Activated CD4-positive, alpha-beta T cell treated with anti-CD3 and anti-CD28 coated beads, Interleukin-2, amount 50 U/mL, for 16 hours (primary cell): ENCODE results near the gene GINS1.

Experiments
- DNase-seq: peaks from one replicate; pipeline ENCODE4 v3.0.0-alpha.2; 2020

The GINS1 gene

DNA sequence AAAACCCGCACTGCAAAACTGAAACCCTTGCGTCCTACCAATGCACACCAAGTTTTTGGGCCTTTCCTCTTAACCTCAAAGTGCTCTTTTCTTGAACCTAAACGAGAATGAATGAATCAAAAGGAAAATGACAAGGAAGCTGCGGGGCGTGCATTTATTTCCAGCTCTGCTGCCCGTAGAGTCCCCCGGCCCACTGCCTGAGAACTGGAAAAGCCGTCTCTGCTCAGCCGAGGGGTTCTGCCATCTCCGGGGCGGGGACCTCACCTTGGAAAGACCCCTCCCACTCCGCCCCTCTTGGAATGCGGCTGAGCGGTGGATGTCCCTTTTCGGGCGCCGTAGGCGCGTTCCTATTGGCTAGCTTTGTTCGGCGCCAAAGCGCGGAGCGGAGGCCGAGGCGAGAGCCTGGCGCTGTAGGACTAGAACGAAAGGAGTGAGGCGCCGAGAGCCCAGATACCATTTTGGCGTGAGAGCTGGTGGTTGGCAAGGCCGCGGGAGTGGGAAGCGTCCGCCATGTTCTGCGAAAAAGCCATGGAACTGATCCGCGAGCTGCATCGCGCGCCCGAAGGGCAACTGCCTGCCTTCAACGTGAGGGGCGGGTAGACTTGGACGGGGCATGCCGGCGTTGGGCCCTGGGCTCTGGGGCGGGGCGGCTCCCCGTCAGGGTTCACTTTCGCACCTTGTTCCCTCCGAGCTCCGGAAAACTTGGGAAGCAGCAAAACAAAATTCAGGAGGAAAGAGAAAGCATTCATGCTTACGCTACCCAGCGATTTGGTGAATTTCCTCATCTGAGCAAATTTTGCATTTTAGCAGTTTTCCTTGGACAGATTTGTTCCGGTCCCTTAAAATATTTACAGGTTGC, at the start of gene GINS1:
TSS of gene GINS1 (plus strand) at position 363 of the 859 bp plus-strand sequence. CDS start at position 511, 148 bp downstream.
- DNase-seq: peak; percentile 94

DNA sequence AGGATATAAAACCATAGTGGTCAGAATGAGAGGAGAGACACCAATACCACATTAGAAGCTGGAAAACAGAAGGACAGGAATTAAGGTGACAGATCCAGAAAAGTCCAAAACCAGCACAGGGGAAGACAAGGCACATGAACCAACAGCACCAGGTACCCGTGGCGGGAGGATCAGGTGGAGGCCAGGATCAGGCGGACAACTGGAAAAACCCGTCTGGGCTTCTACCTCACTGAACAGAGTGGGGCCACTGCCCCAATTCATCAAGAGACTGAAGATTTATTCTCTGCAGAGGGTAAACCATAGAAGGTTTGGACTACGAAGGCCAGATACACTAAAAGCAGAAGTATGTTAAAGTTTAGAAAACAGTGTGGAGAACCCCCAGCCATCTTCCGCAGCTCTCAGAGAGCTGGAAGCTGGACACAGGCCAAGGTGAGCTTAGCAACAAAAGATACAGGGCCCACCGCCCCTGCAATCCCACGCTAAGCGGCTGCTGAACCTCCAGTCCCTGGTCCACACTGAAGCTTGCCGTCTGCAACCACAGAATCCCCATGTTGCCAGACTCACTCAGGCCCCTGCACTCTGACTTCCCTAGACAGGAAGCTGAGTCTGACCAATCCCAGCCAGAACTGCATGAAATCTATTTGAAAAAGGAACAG, 46.7 kb upstream of the GINS1 start:
- no peak for DNase-seq

DNA sequence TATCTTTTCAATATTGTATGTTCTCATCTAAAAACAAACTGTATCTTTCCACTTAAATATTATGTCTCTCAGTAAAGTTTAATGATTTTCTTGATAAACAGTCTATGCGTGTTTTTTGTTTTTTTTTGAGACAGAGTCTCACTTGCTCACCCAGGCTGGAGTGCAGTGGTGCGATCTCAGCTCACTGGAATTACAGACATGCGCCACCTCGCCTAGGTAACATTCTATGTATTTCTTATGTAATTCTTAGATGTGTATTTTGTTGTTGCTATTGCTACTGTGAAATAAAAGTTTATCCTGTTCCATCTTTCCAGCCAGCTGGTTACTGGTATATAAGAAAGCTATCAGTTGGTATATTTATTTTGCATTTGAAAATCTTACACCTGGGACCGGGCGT, 46.2 kb upstream of the GINS1 start:
- DNase-seq: no peak

DNA sequence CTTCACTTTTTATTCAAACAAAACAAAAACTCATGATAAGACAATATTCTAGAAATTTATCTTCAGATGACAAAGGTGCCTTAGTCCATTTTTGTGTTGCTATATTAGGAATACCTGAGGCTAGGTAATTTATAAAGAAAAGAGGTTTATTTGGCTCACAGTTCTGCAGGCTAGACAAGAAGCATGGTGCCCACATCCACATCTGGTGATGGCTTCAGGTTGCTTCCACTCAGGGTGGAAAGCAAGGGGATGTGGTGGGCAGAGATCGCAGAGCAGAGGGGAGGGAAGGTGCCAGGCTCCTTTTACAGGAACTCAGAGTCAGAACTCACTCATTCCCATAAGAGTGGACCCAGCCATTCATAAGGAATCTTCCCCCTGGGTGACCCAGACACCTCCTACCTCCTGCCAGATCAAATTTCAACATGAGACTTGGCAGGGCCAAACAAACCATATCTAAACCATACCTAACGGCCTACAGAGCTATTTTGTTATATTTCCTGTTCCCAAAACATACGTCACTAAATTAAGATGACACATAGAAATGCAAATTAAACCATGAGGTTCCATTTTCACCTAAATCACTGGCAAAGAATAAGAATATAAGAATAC, 43.2 kb upstream of the GINS1 start:
- DNase-seq: no peak

DNA sequence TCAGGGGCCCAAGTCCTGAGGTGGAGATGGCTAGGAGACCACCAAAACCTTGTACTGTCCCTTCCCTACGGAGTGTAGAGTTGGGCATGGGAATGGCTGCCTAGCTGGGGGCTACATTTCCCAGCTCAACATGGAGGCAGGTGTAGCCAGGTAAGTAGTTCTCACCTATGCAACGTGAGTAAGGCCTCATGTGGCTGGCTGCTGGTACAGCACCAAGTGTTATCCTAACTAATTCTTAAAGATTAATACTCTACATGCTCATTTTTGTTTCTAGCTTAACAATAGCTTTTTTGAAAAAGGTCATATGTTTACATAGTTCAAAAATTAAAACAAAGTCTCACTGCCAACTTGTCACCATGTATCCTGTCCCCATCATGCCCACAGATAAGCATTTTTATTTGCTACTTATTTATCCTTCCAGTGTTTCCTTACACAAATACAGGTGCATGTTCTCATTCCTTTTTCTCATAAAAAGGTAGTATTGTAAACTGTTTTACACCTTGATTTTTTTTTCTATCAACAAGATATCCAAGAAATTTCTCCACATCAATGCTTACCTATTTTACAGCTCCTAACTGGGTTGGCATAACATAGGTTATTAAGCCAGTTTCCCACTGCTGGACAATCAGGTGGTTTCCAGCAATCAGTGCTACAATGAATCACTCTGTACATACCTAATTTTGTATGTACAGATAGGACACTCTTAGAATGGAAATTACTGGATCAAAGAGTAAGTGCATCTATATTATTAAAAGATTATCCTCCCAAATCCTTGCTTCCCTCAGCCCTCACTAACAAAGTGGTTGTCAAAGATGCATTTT, 42.4 kb upstream of the GINS1 start:
- DNase-seq: no peak

DNA sequence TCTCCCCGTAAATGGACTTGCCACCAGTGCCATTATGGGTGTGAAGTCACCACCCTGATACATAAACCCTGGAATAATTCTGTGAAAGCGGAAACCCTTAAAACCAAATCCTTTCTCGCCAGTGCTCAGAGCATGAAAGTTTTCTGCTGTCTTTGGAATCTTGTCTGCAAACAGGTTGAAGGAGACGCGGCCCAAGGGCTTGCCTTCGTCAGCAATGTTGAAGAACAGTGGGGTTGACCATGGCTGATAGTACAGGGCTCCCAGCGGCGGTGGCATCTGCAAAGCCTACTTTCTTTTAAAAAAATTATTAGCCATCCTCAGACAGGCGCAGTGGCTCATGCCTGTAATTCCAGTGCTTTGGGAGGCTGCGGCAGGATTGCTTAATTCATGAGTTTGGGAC, 38.9 kb upstream of the GINS1 start:
- DNase-seq: no peak

DNA sequence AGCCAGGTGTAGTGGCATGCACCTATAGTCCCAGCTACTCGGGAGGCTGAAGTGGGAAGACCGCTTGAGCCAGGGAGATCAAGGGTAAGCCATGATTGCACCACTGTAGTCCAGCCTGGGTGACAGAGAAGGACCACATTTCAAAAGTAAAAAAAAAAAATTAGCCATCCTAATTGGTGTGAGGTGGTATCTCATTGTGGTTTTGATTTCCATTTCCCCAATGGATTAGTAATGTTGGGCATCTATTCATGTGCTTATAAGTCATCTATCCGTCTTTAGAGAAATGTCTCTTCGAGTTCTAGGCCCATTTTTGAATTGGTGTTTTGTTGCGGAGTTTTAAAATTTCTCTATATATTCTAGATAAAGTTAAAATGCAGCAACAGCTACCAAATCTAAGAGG, 38.5 kb upstream of the GINS1 start:
- DNase-seq: no peak

DNA sequence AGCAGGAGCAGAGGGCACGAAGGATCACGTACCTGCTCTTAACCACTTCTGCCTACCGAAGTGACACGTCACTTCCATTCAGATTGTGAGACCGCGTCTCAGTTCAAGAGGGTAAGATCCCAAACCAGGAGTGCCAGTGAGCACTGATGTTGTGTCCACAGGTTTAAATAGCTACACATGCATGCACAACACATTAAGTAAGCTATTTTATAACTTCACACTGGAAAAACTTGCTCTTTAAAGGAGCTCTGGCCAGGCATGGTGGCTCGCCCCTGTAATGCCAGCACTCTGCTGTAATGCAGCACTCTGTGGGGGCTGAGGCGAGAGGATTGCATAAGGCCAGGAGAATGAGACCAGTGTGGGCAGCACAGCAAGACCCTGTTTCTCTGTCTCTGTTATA, 37.9 kb upstream of the GINS1 start:
- no peak for DNase-seq

DNA sequence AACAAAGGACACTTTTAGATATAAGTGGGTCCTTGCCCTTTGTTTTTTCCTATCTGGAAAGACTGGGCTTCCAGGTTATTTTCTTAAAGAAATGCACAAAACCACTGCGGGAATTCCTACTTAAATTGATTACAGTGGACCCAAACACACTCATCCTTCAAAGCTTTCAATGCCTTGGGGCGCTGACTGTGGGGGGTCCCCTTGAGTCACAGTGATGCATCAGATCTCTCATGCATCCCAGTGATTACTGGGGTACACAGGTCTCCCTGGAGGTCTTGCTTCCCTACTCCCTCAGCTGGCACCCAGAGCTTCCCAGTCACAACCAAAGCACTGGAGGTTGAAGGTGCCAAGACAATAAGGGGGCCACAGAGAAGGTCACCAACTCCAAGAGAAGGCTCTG, 37.5 kb upstream of the GINS1 start:
- DNase-seq: no peak

DNA sequence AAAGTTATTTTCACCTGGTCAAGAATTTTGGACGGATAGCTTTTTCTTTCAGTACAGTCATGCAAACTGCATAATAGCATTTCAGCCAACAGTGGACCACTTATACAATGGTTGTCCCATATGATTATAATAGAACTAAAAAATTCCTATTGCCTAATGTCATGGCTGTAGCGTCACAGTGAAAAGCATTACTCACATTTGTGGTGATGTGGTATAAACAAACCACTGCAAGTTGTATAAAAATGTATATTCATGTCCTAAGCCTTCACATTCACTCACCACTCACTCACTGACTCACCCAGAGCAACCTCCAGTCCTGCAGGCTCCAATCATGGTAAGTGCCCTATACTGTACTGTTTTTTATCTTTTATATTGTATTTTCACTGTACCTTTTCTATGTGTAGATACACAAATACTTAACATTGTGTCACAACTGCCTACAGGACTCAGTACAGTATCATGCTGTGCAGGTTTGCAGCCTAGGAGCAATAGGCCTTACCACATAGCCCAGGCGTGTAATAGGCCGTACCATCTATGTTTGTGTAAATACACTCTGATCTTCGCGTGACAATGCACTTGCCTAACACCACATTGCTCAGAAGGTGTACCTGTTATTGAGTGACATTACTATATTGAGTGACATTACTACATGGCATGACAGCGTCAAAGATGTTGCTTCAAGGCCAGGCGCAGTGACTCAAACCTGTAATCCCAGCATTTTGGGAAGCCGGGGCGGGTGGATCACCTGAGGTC, 34.7 kb upstream of the GINS1 start:
- DNase-seq: peak; percentile 37

DNA sequence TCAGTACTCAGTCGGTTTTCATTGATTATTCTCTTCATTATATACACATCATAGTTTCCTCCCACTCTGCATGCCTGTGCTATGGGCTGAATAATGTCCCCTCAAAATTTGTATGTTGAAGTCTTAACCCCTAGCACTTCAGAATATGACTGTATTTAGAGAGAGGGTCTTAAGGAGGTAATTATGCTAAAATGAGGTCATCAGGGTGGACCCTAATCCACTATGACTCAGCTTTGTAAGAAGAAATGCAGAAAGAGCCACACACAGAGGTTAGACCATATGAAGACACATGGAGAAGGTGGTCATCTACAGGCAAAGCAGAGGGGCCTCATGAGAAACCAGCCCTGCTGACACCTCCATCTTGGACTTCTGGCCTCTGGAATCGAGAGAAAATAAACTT, 32.6 kb upstream of the GINS1 start:
- no peak for DNase-seq

DNA sequence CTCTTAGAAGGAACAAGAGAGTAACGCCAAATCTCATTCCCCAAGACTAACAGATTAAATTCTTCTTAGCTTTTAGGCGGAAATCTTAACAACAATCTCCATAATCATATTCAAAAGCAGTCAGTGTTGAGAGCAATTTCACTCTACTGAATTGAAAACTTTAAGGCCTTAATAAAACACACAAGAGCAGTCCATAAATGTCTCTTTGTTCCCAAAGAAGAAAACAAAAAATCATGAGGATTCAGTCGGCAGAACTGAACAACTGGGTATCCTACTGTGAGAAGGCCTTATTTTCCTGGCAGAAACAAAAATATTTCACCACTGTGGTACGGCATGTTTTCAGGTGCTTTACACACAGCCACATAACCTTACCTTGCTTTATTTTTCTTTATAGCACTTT, 31.2 kb upstream of the GINS1 start:
- DNase-seq: no peak

DNA sequence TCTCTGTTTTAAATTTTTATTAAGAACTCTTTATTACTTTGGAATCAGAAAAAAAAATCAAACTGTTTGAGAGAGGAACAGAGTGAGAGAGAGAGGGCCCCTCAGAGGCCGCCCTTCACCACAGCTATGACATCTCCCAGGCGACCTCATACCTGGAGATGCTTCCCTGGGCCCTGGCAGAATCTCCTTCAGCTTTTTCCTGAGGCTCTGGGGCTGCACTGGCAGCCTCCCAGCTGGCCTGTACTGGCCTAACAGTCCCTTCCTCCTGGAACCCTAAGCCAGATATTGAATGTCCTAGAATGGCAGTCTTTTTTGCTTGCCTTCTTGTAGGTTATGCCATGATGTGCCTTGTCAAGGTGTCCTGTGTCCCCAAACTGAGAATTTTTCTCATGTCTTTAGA, 30.6 kb upstream of the GINS1 start:
- no peak for DNase-seq

DNA sequence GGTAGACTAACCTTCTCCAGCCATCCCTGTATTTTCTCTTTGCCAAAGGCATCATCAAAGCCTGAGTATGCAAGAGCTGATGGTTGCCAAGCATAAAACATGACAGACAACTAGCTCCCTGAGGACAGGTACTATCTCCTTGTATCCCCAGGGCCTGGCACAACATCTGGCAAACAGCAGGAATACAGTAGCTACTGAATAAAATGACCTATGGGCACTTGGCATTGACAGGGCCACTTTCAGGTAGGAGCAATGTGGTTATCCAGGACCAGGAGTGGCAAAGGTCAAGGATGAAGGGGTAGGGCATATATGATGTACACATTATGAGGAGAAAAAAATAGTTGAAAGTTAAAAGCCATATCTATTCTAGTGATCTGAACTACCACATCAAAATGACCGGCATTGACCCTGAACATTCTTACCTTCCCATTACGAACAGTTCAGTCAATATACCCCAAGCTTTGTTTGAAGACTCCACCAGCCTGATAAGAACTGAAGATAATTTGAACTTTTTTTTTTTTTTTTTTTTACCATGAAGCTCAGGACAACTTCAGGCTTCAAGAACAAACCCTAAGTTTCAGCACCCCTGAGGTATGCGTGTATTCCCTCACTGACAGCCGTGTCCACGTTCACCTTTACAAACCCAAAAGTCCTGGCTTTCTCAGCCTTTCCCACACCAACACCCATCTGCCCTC, 29.1 kb upstream of the GINS1 start:
- DNase-seq: no peak

DNA sequence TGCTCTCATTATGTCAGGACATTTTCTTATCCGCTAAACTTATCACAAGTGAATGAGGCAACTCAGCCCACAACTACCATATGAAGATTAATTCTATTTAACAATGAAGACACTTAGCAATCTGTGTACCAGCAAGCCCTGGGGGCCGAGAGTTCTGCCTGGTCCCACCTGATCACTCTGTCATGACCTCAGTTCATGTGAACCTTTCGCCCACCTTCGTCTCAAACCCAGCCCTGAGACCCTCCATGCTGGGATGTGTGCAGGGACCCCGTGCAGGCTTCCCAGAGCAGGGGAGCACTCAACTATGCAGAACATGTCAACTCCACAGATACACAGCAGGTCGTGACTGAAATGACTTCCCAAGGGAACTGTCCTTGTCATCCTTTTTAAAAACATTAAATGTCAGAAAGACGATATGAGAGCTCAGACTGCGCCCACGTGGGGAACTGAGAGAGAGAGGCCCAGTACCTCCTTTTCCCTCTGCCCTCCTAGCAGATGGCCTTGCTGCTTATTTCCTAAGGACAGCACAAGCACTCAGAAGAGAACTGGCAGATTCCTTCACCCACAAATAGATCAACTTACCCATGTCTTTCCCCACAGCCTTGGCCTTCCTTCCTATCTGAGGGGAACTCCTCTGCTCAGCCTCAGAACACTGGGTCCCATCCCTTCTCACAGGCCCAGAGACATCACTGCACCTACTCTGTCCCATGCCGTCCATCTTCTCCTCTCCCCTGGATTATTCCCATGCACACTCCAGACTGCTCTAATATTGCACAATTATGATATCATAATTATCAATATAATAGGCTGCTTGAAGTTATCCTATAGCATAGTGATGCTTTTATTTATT, 28.4 kb upstream of the GINS1 start:
- no peak for DNase-seq

DNA sequence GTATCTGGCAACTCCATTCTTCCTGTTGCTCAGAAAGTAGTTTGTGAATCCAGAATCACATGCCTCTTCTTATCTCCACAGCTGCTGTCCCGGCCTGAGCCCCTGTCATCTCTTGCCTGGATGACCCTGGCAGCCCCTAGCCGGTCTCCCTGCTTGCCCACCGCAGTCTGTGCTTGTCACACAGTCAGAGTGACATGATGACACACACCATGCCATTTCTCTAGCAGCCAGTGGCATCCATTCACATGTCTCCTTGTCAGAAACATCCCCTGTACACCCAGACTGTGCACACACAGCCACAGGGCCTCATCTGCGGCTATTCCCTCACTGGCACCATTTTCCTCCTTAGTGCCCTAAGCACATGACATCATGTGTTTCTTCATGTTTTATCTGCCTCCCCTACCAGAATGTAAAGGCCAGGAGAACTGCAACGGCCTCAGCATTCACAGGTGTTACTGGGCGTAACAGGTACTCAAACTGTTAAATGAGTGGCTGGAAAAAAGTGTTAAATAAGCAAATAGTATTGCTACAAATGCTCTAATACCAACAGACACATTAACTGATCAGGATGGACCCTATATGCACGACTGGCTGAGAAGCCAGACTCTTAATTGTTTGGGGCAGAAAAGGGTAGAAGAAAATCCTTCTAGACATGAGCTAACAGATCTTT, 26.4 kb upstream of the GINS1 start:
- no peak for DNase-seq

DNA sequence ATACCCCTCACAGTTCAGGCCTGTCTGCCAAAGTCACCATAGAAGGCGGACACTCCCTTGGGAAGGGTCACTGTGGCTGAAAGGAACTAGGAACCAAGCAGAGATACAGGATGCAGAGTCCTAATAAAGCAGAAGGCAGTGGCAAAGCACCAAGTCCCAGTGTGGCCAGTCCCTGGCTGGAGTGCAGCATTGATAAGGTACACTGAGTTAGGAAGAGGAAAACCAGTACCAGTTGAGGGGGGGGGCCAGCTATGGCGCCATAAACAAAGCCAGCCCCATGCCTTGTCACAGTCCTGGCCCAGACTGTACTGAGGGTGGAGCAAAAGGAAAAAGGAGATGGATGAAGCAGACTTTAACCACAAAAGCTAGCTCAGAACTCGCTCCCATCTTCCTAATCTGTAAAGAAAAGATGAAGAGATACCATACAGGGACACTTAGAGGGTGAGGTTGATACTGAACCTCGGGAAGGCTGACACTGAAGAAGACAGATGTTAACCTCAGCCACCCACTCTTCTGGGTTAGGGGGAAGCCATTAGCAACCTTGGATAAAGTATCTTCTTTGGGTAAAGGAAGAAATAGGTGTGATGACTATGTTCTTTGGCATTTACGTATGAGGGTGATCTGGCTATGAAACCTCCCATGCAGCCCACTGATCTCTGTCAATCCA, 24.6 kb upstream of the GINS1 start:
- no peak for DNase-seq

DNA sequence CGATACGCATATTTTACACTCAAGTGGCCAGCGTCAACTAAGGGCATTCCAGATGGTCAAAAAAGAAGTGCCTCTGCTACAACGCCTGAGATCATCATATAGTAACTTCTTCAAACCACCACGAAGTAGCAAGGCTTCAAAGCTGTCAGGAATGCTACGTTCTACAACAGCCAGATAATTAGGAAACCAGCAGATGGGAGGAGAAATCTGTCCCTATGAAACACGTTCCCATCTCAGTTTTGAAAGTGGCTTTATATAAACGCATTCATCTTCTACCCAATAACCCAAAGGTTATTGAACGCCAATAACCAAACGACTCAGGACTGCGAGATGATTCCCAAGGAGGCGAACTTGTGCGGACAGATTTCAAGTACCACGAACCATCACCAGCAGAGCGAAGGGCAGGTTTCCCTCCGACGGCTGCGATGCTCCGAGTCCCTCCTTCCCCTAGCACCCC, 18.0 kb upstream of the GINS1 start:
- DNase-seq: no peak

DNA sequence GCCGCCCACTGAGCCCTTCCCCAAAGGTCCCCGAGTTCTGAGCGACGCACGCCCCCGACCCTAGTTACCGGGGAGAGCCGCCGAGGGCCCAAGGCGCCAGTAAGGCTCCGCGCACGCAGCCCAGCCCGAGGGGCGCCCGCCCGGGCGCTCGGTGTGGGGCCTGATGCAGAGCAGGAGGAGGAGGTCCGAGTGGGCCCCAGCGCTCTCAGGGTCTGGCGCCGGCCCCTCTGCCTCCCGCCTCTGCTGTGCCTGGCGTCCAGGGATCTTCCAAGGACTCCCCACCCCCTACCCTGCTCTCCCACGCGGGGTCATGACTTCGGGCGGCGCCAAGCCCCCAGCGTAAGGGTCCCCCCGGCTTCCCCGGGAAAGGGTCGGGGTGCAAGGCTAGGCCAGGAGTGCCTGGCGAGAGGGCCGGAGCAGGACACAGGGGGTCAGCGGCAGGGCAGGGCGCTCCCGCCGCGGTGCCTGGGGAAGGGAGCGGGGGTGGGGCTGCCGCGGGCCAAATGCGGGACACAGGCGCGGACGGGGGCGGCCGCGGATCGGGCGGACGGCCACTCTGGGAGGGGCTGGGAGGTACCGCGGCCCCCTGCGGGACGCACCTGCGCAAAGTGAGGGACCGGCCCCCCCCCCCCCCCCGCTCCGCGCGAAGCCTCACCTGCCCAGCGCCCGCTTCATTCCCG, 17.5 kb upstream of the GINS1 start:
- no peak for DNase-seq
